Heart right ventricle (tissue), 16 donors: ENCODE data around the gene FXYD3. TPM values are rescaled to one million over a fixed set of nuclear protein-coding genes. Genes with fewer than 3 reads are reported as not detected.
A peak's percentile ranks its signal among the peaks of the same experiment; 100 is the strongest.

ENCODE experiments used
- ATAC-seq, 8 donors: fragments of 200-7000 bp; cut with Tn5 transposase; one replicate each; pipeline ENCODE4 v1.9.1; 2020; ENCODE audit warnings: mild to moderate bottlenecking in 8 of 8, moderate library complexity in 8 of 8, moderate number of reproducible peaks in 1 of 8
- DNase-seq, 2 donors: peaks; one replicate each; pipeline ENCODE4 v3.0.0-alpha.2; 2020
- H3K27ac ChIP-seq, 10 donors: fragments of 200-600 bp; sonication (generic) in 2 of 10; one replicate each; pipeline versions ENCODE4 v1.5.0 to v1.8.0; 2020 to 2022; ENCODE audit warnings: mild to moderate bottlenecking in 3 of 10
- H3K27me3 ChIP-seq, 7 donors: fragments of 200-600 bp; one replicate each; pipeline ENCODE4 v1.8.0; 2021 to 2022; ENCODE audit warnings: mild to moderate bottlenecking in 2 of 7
- H3K36me3 ChIP-seq, 9 donors: fragments of 200-600 bp; sonication (generic) in 1 of 9; one replicate each; pipeline versions ENCODE4 v1.5.0 to v1.8.0; 2020 to 2022; ENCODE audit warnings: mild to moderate bottlenecking in 2 of 9
- H3K4me1 ChIP-seq, 9 donors: fragments of 200-600 bp; sonication (generic) in 1 of 9; one replicate each; pipeline versions ENCODE4 v1.5.0 to v1.8.0; 2020 to 2022; ENCODE audit warnings: mild to moderate bottlenecking in 4 of 9
- H3K4me3 ChIP-seq, 10 donors: fragments of 200-600 bp; sonication (generic) in 2 of 10; one replicate each; pipeline versions ENCODE4 v1.5.0 to v1.8.0; 2020 to 2022; ENCODE audit warnings: mild to moderate bottlenecking in 7 of 10, moderate library complexity in 2 of 10
- H3K9me3 ChIP-seq, 11 donors: fragments of 200-600 bp in 10 of 11; sonication (generic) in 2 of 11; one replicate each; pipeline versions ENCODE4 v1.5.0 to v1.8.0; 2013 to 2022; ENCODE audit warnings: mild to moderate bottlenecking in 2 of 11, control low read depth in 1 of 11, moderate library complexity in 1 of 11
- WGBS, 2 donors: extraction: QIAGEN DNeasy Blood & Tissue Kit; methylation state at CpG; one replicate each; pipeline ENCODE4 v1.1.7; 2013; ENCODE audit warnings: inconsistent platforms in 1 of 2; 5-methylcytosine and 5-hydroxymethylcytosine counted together
- intact Hi-C, 10 donors: fragments of 100-400 bp; cut with DNase I; formaldehyde crosslinking; loops; one replicate each; pipeline versions ENCODE4 v1.11.1 to v1.14.2; 2022
- polyA plus RNA-seq, 2 donors: library from polyadenylated mRNA; stranded (reverse); fragments of 200-250 nt; gene quantifications; one replicate each; pipeline ENCODE4 v1.2.3, GENCODE V29; 2013
- total RNA-seq, 10 donors: library from RNA; stranded (reverse); fragmentation: NEBNext Ultra II Directional in 3 of 10; extraction: Animal tissue kit (Norgen Biotek cat#: 25700) in 3 of 10; gene quantifications; one replicate each; pipeline versions ENCODE4 v1.2.1 to v1.2.4, GENCODE V29; 2021 to 2023
- TF ChIP-seq, protein P1 (sequence below), 9 donors: fragments of 200-600 bp; sonication (generic) in 2 of 9; IDR thresholded peaks; one replicate each; pipeline versions ENCODE4 v1.5.0 to v1.8.0; 2021 to 2022; ENCODE audit warnings: antibody characterized with exemption in 9 of 9, mild to moderate bottlenecking in 5 of 9, moderate library complexity in 1 of 9
- donor health status: Arrhythmogenic right ventricular cardiomyopathy.
- donor health status: ischemic (EF 13 %, LVEDD 7.1; RV severe dilation, severe dysfunction).
- donor health status: healthy with polysubstance abuse.
- donor health status: DM: no; HTN: yes; CAD: no.
- donor health status: DM: no; HTN: no; CAD: no.
- donor health status: ischemic (EF 25% LVEDD 6.9; RV normal size, moderate dysfunction).
- donor health status: ischemic (EF 25% LVEDD 5.7; RV mildly dilated, moderate dysfunction).
- donor health status: healthy.
- donor health status: DM: yes; HTN: yes; CAD: no.
- donor health status: Ischemic cardiomyopathy.
- donor health status: ischemic (EF 35%, LVEDD 5.7; RV mildly dilated, moderate dysfunction).
- donor health status: nonischemic (EF 11% LVEDD 7.7; RV severe dilation, severe dysfunction).
- donor health status: DM: yes; HTN: yes; CAD: no.
- donor health status: PGD.
- donor health status: ischemic (EF 29% LVEDD 5.4; RV normal size, mild dysfunction).
- donor health status: nonischemic (EF 23%, LVEDD 6.1; RV moderate dilation, normal function).

The FXYD3 gene
- total and polyA plus RNA-seq, 12 donors: 0.51 to 2.7 (median 0.78) TPM; not detected in 3

DNA sequence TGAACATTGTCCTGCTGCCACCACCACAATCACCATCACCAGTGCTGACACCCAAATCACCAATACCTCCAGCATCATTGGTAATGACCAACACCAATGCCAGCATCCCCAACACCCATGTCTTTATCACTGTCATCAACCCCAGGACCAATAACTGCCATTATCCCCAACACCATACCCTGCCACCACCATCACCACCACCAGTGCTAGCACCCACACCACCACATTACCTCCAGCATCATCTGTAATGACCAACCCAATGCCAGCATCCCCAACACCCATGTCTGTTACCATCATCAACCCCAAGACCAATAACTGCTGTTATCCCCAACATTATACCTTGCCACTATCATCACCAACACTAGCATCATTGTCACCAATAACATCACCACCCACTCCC is 16.6 kb downstream of the FXYD3 start:
- TF ChIP-seq, protein P1, sequence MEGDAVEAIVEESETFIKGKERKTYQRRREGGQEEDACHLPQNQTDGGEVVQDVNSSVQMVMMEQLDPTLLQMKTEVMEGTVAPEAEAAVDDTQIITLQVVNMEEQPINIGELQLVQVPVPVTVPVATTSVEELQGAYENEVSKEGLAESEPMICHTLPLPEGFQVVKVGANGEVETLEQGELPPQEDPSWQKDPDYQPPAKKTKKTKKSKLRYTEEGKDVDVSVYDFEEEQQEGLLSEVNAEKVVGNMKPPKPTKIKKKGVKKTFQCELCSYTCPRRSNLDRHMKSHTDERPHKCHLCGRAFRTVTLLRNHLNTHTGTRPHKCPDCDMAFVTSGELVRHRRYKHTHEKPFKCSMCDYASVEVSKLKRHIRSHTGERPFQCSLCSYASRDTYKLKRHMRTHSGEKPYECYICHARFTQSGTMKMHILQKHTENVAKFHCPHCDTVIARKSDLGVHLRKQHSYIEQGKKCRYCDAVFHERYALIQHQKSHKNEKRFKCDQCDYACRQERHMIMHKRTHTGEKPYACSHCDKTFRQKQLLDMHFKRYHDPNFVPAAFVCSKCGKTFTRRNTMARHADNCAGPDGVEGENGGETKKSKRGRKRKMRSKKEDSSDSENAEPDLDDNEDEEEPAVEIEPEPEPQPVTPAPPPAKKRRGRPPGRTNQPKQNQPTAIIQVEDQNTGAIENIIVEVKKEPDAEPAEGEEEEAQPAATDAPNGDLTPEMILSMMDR (IDR thresholded peaks at IDR 0.05): no peak
- Histone ChIP-seq H3K4me1 (peaks cover 0 to 22% (median 10%) of the 10 kb centered on the region in 9 donors), H3K27me3 (no peaks in the 10 kb centered on the region), H3K4me3 (no peak overlapping the region), H3K36me3 (no peaks in the 10 kb centered on the region), H3K9me3 (no peaks in the 10 kb centered on the region), H3K27ac (no peak overlapping the region)
- intact Hi-C loops: loop anchor here in 2 of 10 donors (5.0 to 10.0 kb wide), 2 partner anchors 65 to 67 kb away; no protein-coding TSS in a partner anchor
- no peak for ATAC-seq
- DNase-seq: no peak

DNA sequence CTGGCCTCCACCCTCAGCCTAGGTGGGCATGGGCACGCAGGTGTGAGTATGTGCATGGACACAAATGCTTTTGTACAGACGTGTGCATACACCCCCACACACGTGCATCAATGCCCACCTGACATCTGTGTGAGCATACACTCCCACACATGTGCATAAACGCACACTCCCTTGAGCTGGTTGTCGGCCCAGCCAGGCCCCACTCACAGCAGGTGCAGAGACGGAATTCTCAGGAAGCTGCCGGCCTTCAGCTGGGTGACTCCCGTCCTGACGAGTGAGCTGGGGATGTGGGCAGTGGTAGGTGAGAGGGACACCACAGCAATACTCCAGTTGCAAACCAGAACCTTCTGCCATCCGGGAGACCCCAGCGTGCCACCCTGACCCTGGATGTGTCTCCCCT is 18.2 kb downstream of the FXYD3 start:
- Histone ChIP-seq H3K36me3 (no peaks in the 10 kb centered on the region), H3K9me3 (no peaks in the 10 kb centered on the region), H3K27ac (peak overlapping the region in 3 of 10 donors; percentile 51 to 79 (median 65)), H3K4me3 (peak overlapping the region in 7 of 10 donors; percentile 1 to 48 (median 42)), H3K4me1 (peaks cover 6 to 38% (median 20%) of the 10 kb centered on the region in 9 donors), H3K27me3 (no peaks in the 10 kb centered on the region)
- no peak for DNase-seq
- 72 to 75% methylated on average over 11 of the region's 11 CpGs for WGBS, 2 donors
- ATAC-seq: no peak
- TF ChIP-seq, protein P1 (IDR thresholded peaks at IDR 0.05): no peak
- intact Hi-C loops: loop anchor here in 5 of 10 donors (2.0 to 10.0 kb wide), 4 partner anchors 19 to 69 kb away; partner anchors contain the start of gene FXYD3 (in 2 of the 5)

DNA sequence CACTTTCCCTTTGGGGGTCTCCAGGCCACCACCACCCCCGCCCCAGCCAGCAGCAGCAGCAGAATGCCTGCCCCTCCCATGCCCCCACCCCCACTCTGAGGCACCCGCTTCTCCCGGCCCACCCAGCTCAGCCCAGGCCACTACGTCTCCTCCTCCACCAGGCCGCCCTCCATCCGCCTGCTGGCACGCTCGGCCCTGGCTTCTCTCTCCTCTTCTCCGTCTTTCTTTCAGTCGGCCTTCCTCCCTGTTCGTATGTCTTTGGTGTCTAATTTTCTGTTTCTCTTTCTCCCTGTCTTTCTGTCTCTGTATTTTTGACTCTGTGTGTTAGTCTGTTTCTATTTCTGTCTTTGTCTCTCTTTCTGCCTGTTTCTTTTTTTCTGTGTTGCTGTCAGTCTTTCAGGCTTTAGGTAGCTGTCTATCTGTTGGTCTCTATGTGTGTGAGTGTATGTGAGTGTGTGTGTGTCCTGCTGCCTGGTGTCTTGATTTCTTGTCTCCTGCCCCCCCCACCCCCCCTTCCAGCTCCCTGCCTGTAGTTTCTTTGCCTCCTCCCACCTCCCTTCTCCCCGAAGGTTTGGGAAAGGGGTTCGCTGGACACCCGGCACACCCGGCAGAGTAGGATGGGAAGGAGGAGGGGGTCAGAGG is 19.1 kb downstream of the FXYD3 start, which contains the start of gene LGI4:
Gene LGI4, minus strand, starts transcription at position 459 of the 642 bp plus-strand sequence. Its CDS starts 379 bp downstream, at position 80.
- TF ChIP-seq, protein P1 (IDR thresholded peaks at IDR 0.05): no peak
- peak within 1 kb of the TSS in 9 of 10 donors; percentile 12 to 48 (median 33) for H3K4me3 ChIP-seq
- ATAC-seq (no peak), DNase-seq (no peak)
- H3K27ac ChIP-seq: peak within 1 kb of the TSS; percentile 17 to 80 (median 68)
- peaks cover 0 to 1% (median 0%) of the 10 kb centered on the region in 7 donors for H3K27me3 ChIP-seq
- H3K36me3 ChIP-seq: no peaks in the 10 kb centered on the region
- peaks cover 6 to 40% (median 21%) of the 10 kb centered on the region in 9 donors for H3K4me1 ChIP-seq
- 51 to 61% methylated on average over 15 of the region's 15 CpGs for WGBS, 2 donors
- no peaks in the 10 kb centered on the region for H3K9me3 ChIP-seq
- intact Hi-C loops: loop anchor here in 7 of 10 donors (1.0 to 10.0 kb wide), 7 partner anchors 20 to 162 kb away; partner anchors contain the start of genes FXYD3 (in 2 of the 7) and USF2 (in 2 of the 7)

DNA sequence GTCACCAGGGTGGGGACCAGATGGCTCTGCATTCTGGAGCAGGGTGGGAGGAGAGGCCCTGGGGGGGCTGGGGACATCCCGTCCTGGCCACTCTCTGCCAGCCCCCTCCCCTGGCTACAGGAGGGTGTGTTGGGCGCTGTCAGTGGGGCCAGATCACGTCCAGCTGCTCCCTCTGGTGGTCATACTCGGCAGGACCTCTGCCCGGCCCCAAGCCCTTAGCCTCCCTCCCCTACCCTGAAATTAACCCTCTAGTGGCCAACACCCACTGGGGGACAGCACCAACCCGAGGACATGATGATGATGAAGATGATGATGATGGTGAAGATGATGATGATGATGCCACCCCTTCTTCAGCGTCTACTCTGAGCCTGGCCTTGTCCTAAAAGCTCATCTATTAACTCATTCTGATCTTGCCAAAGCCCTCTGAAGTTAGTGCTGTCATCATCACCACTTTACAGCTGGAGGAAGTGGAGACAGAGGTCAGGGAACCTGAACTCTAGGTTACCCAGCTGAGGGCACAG is 19.8 kb downstream of the FXYD3 start:
- intact Hi-C loops: loop anchor here in 7 of 10 donors (1.0 to 10.0 kb wide), 7 partner anchors 21 to 163 kb away; partner anchors contain the start of genes FXYD3 (in 2 of the 7) and USF2 (in 2 of the 7)
- ATAC-seq (peak; percentile 48 to 65 (median 55)), DNase-seq (peak; percentile 80 to 85)
- H3K4me3 ChIP-seq: peak overlapping the region in 9 of 10 donors; percentile 12 to 48 (median 33)
- peak overlapping the region; percentile 17 to 80 (median 68) for H3K27ac ChIP-seq
- H3K36me3 ChIP-seq: no peaks in the 10 kb centered on the region
- 0% methylated on average over 7 of the region's 7 CpGs for WGBS, 2 donors
- H3K4me1 ChIP-seq: peaks cover 6 to 48% (median 29%) of the 10 kb centered on the region in 9 donors
- no peaks in the 10 kb centered on the region for H3K9me3 ChIP-seq
- H3K27me3 ChIP-seq: peaks cover 0 to 7% (median 0%) of the 10 kb centered on the region in 7 donors
- TF ChIP-seq, protein P1 (IDR thresholded peaks at IDR 0.05): peak; percentile 77 to 99 (median 94)
